DOHH2 (cell line): ENCODE results near the gene FMOD.

Source experiments
- H3F3A ChIP-seq: fragments of 200-600 bp; sonication (generic), shearing (Covaris generic); 2 replicates; pipeline ENCODE4 v1.6.0; 2016; ENCODE audit warnings: antibody characterized with exemption, mild to moderate bottlenecking; ENCODE audit not compliant: control insufficient read depth, insufficient read depth
- H3K27ac ChIP-seq: fragments of 200-600 bp; sonication (generic); 2 replicates; pipeline ENCODE4 v1.5.1; 2014; ENCODE audit warnings: low read depth, mild to moderate bottlenecking, low read length, moderate library complexity
- H3K27me3 ChIP-seq: fragments of 200-600 bp; sonication (generic); 2 replicates; pipeline ENCODE4 v1.6.1; 2014; ENCODE audit warnings: mild to moderate bottlenecking, low read length, mixed read lengths; ENCODE audit not compliant: control insufficient read depth
- H3K36me3 ChIP-seq: fragments of 200-600 bp; sonication (generic); 2 replicates; pipeline ENCODE4 v1.6.1; 2014; ENCODE audit warnings: mild to moderate bottlenecking, low read length, moderate library complexity, mixed read lengths; ENCODE audit not compliant: control insufficient read depth
- H3K4me1 ChIP-seq: fragments of 200-600 bp; sonication (generic); 2 replicates; pipeline ENCODE4 v1.6.1; 2014; ENCODE audit warnings: mild to moderate bottlenecking, low read length, mixed read lengths; ENCODE audit not compliant: control insufficient read depth
- H3K4me2 ChIP-seq: fragments of 200-600 bp; sonication (generic); 2 replicates; pipeline ENCODE4 v1.6.0; 2014; ENCODE audit warnings: mild to moderate bottlenecking, low read length, moderate library complexity
- H3K4me3 ChIP-seq: fragments of 200-600 bp; sonication (generic); 2 replicates; pipeline ENCODE4 v1.5.1; 2014; ENCODE audit warnings: mild to moderate bottlenecking, low read length, mixed read lengths
- H3K79me2 ChIP-seq: fragments of 200-600 bp; sonication (generic); 2 replicates; pipeline ENCODE4 v1.6.1; 2014; ENCODE audit warnings: mild to moderate bottlenecking, low read length, mixed read lengths; ENCODE audit not compliant: control insufficient read depth
- H3K9me2 ChIP-seq: fragments of 200-600 bp; sonication (generic); replicated peaks from 2 replicates; pipeline ENCODE4 v1.6.1; 2014; ENCODE audit warnings: mild to moderate bottlenecking, low read length, mixed read lengths; ENCODE audit not compliant: control insufficient read depth
- H3K9me3 ChIP-seq: fragments of 200-600 bp; sonication (generic); 2 replicates; pipeline ENCODE4 v1.6.1; 2014; ENCODE audit warnings: antibody characterized with exemption, low read length, mixed read lengths; ENCODE audit not compliant: control insufficient read depth, insufficient read depth
- H4K20me1 ChIP-seq: fragments of 200-600 bp; sonication (generic); 2 replicates; pipeline ENCODE4 v1.6.0; 2014; ENCODE audit warnings: low read depth, mild to moderate bottlenecking, antibody characterized with exemption, low read length, moderate library complexity; ENCODE audit not compliant: control insufficient read depth, insufficient read depth
- EZH2phosphoT487 ChIP-seq: fragments of 200-600 bp; sonication (generic); IDR thresholded peaks from 2 replicates; pipeline ENCODE4 v1.6.1; 2017; ENCODE audit warnings: borderline replicate concordance, mild to moderate bottlenecking, antibody characterized with exemption, low read length, moderate library complexity, mixed read lengths
- TF ChIP-seq, protein P1 (sequence below): fragments of 200-600 bp; sonication (generic); IDR thresholded peaks from one replicate; pipeline ENCODE4 v1.5.1; 2014; ENCODE audit warnings: antibody characterized with exemption, mild to moderate bottlenecking, low read depth, low read length; ENCODE audit not compliant: poor library complexity, severe bottlenecking

Gene FMOD

DNA sequence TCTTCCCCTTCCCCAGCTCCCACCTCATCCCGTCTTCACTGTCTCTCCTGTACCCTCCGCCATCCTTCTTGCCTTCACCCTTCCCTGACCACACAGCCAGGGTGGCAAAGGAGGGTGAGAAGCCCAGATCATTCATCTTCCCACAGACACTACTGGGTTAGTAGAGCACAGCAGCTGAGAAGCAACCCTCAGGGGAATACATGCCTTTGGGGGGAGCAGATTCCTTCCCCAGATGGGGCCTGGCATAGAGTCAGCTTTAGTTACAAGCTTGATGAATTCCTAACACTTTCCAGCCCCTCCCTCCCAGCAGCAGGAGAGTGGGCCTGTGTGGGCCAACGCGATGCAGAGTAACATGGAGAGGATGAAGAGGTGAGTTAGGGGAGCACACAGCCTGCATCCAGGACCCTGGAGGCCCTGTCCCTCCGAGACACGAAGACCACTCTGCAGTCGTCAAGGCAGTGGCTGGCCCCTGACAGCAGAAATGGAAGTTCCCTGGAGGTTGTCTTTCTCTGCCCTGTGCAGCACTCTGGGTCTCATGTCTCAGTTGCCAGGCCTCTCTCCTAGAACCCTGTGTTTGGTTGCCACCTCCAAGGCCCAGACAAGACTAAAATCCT is 54.4 kb downstream of the FMOD start:
- Histone ChIP-seq H3K79me2 (peaks cover 3% of the 10 kb centered on the region; the same call in 1 of the 2 replicates), H3K9me2 (no peaks in the 10 kb centered on the region), H3K4me3 (peak overlapping the region; percentile 48), H3K4me2 (peak overlapping the region; percentile 63), H3K9me3 (no peaks in the 10 kb centered on the region), H3K27ac (peak overlapping the region; percentile 99), H3K36me3 (peaks cover 9% of the 10 kb centered on the region), H4K20me1 (no peaks in the 10 kb centered on the region), H3K27me3 (no peaks in the 10 kb centered on the region), H3F3A (peaks cover 39% of the 10 kb centered on the region), H3K4me1 (peaks cover 96% of the 10 kb centered on the region)
- no peak for TF ChIP-seq EZH2phosphoT487
- TF ChIP-seq, protein P1, sequence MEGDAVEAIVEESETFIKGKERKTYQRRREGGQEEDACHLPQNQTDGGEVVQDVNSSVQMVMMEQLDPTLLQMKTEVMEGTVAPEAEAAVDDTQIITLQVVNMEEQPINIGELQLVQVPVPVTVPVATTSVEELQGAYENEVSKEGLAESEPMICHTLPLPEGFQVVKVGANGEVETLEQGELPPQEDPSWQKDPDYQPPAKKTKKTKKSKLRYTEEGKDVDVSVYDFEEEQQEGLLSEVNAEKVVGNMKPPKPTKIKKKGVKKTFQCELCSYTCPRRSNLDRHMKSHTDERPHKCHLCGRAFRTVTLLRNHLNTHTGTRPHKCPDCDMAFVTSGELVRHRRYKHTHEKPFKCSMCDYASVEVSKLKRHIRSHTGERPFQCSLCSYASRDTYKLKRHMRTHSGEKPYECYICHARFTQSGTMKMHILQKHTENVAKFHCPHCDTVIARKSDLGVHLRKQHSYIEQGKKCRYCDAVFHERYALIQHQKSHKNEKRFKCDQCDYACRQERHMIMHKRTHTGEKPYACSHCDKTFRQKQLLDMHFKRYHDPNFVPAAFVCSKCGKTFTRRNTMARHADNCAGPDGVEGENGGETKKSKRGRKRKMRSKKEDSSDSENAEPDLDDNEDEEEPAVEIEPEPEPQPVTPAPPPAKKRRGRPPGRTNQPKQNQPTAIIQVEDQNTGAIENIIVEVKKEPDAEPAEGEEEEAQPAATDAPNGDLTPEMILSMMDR, result no peak

DNA sequence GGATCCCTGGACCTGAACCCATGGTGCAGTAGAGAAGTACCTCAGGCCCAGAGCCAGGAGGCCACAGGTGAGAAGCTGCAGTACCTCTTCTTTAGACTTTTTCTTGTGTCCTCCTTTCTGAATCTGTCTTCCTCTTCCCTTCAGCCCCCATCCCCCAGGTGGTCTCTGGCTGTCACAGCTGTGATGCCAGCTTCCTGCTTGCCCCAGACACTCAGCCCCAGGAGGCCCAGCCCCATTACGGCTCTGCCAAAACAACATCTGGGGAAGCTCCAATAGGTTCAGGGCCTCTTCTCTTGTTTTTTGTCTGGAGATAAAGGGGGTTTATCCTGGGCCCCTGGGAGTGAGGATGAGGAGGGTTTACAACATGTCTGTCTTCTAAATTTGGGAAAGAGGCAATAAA is 55.1 kb downstream of the FMOD start:
- H3K9me3 ChIP-seq, result no peaks in the 10 kb centered on the region
- H3K9me2 ChIP-seq, result no peaks in the 10 kb centered on the region
- TF ChIP-seq EZH2phosphoT487, result no peak
- TF ChIP-seq, protein P1, result no peak
- H3K27ac ChIP-seq, result peak overlapping the region; percentile 99
- H3K79me2 ChIP-seq, result no peaks in the 10 kb centered on the region
- H3K4me2 ChIP-seq, result peak overlapping the region; percentile 63
- H3K4me1 ChIP-seq, result peaks cover 96% of the 10 kb centered on the region
- no peaks in the 10 kb centered on the region for H4K20me1 ChIP-seq
- peak overlapping the region; percentile 48 for H3K4me3 ChIP-seq
- peaks cover 36% of the 10 kb centered on the region for H3F3A ChIP-seq
- no peaks in the 10 kb centered on the region for H3K27me3 ChIP-seq
- H3K36me3 ChIP-seq, result peaks cover 15% of the 10 kb centered on the region

DNA sequence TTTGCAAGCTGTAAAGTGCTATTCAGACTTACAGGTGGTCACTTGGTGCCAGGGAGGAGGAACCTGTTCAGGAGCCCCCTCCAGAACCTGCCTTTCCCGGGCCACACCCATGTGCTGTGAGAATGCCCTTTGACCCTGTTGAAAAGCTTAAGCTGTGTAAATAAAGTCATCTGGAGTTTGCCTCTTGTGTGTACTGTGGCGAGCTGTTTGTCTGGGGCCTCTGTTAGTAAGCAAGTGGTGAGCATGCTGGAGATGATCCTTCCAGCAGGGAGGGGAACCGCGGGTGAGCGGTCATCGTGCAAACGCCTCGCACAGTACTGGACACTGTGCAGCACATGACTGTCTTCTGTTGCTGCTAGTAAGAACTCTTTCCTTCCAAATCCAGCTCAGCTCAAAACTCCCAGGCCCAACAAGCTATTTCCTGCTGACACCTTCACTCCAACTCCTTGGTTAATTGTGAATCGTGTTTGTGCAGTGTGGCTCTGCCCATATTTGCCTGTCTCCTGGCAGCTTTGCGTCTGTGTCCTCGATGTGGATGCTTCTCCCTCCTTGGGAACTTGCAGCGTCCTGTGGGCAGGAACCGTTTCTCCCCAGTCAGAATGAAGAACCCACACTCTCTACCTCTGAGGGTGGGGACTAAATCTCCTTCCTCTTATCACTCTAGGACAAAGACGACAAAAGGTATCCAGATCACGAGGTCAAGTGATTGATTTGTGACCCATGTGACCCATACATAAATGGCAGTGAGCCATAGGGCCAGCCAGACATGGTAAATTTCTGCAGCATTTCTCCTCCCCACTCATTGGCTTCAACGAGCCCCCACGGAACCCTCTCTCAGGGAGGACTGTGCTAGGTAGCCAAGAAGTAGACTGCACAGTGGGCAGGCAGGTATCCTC is 59.5 kb downstream of the FMOD start:
- no peaks in the 10 kb centered on the region for H4K20me1 ChIP-seq
- H3K27me3 ChIP-seq, result no peaks in the 10 kb centered on the region
- H3F3A ChIP-seq, result peaks cover 36% of the 10 kb centered on the region
- no peaks in the 10 kb centered on the region for H3K9me3 ChIP-seq
- no peaks in the 10 kb centered on the region for H3K9me2 ChIP-seq
- peaks cover 13% of the 10 kb centered on the region for H3K36me3 ChIP-seq
- peak overlapping the region; percentile 98 for H3K27ac ChIP-seq
- H3K4me2 ChIP-seq, result peak overlapping the region; percentile 95
- H3K4me3 ChIP-seq, result peak overlapping the region; percentile 72
- H3K4me1 ChIP-seq, result peaks cover 96% of the 10 kb centered on the region
- H3K79me2 ChIP-seq, result 0 out of 2 replicates have a peak, but pooled peaks cover 3% of the 10 kb centered on the region
- TF ChIP-seq, protein P1, result no peak
- no peak for TF ChIP-seq EZH2phosphoT487
